H9 (cell line): ENCODE data around the gene EFNB2. TPM values are rescaled to one million over a fixed set of nuclear protein-coding genes. Genes with fewer than 3 reads are reported as not detected.

Source experiments
- DNase-seq: peaks from one replicate; pipeline ENCODE4 v3.0.0-alpha.2; 2017
- H2AFZ ChIP-seq: one replicate; pipeline ENCODE4 v1.6.1; 2013; ENCODE audit warnings: mild to moderate bottlenecking, low read length, control low read depth, moderate library complexity
- H2AK5ac ChIP-seq: 2 replicates; pipeline ENCODE4 v1.6.1; 2013; ENCODE audit warnings: low read length, control low read depth, mixed read lengths; ENCODE audit not compliant: insufficient read length
- H2BK120ac ChIP-seq: one replicate; pipeline ENCODE4 v1.6.1; 2013; ENCODE audit warnings: low read depth, mild to moderate bottlenecking, low read length, control low read depth, inconsistent platforms; ENCODE audit not compliant: poor library complexity, severe bottlenecking
- H2BK12ac ChIP-seq: 2 replicates; pipeline ENCODE4 v1.6.1; 2013; ENCODE audit warnings: low read length, control low read depth, mixed read lengths, low read depth; ENCODE audit not compliant: insufficient read length
- H2BK15ac ChIP-seq: 2 replicates; pipeline ENCODE4 v1.6.1; 2013; ENCODE audit warnings: low read depth, low read length, control low read depth
- H2BK20ac ChIP-seq: one replicate; pipeline ENCODE4 v1.6.1; 2013; ENCODE audit warnings: low read depth, mild to moderate bottlenecking, low read length, control low read depth, inconsistent platforms; ENCODE audit not compliant: poor library complexity, severe bottlenecking
- H2BK5ac ChIP-seq: 2 replicates; pipeline ENCODE4 v1.6.1; 2013; ENCODE audit warnings: low read length, control low read depth, mixed read lengths; ENCODE audit not compliant: insufficient read length
- H3K14ac ChIP-seq: 2 replicates; pipeline ENCODE4 v1.6.1; 2013; ENCODE audit warnings: low read length, control low read depth; ENCODE audit not compliant: insufficient read depth
- H3K18ac ChIP-seq: 2 replicates; pipeline ENCODE4 v1.6.1; 2013; ENCODE audit warnings: low read depth, mild to moderate bottlenecking, mixed read lengths, low read length, control low read depth; ENCODE audit not compliant: insufficient read length
- H3K23ac ChIP-seq: 2 replicates; pipeline ENCODE4 v1.6.1; 2013; ENCODE audit warnings: low read length, control low read depth, mixed read lengths, low read depth; ENCODE audit not compliant: insufficient read length
- H3K23me2 ChIP-seq: 2 replicates; pipeline ENCODE4 v1.6.1; 2013; ENCODE audit warnings: low read depth, mild to moderate bottlenecking, mixed read lengths, low read length, control low read depth; ENCODE audit not compliant: insufficient read length, poor library complexity, severe bottlenecking
- H3K27ac ChIP-seq: 2 replicates; pipeline ENCODE4 v1.5.1; 2013; ENCODE audit warnings: low read length, control low read depth, mixed read lengths, low read depth; ENCODE audit not compliant: insufficient read length
- H3K27me3 ChIP-seq: 2 replicates; pipeline ENCODE4 v1.6.1; 2013; ENCODE audit warnings: low read length, control low read depth, inconsistent platforms; ENCODE audit not compliant: insufficient read depth
- H3K4ac ChIP-seq: 2 replicates; pipeline ENCODE4 v1.6.1; 2013; ENCODE audit warnings: low read depth, mild to moderate bottlenecking, control low read depth, inconsistent platforms, low read length, moderate library complexity
- H3K4me1 ChIP-seq: 2 replicates; pipeline ENCODE4 v1.6.1; 2013; ENCODE audit warnings: low read length, control low read depth, inconsistent platforms; ENCODE audit not compliant: insufficient read depth
- H3K4me2 ChIP-seq: 2 replicates; pipeline ENCODE4 v1.6.1; 2013; ENCODE audit warnings: low read length, control low read depth, mixed read lengths; ENCODE audit not compliant: insufficient read length, insufficient read depth
- H3K56ac ChIP-seq: 2 replicates; pipeline ENCODE4 v1.6.1; 2013; ENCODE audit warnings: low read depth, mild to moderate bottlenecking, mixed read lengths, low read length, control low read depth; ENCODE audit not compliant: insufficient read length
- H3K79me1 ChIP-seq: 2 replicates; pipeline ENCODE4 v1.6.1; 2013; ENCODE audit warnings: low read depth, mild to moderate bottlenecking, moderate library complexity, low read length, control low read depth, inconsistent platforms; ENCODE audit not compliant: insufficient read depth, poor library complexity, severe bottlenecking
- H3K79me2 ChIP-seq: 2 replicates; pipeline ENCODE4 v1.6.1; 2013; ENCODE audit warnings: low read length, control low read depth, inconsistent platforms; ENCODE audit not compliant: insufficient read depth
- H3K9ac ChIP-seq: 2 replicates; pipeline ENCODE4 v1.6.1; 2013; ENCODE audit warnings: low read length, control low read depth, mixed read lengths; ENCODE audit not compliant: insufficient read length; ENCODE audit errors: extremely low read depth
- H3K9me3 ChIP-seq: one replicate; pipeline ENCODE4 v1.6.1; 2013; ENCODE audit warnings: low read depth, low read length, inconsistent platforms; ENCODE audit not compliant: control insufficient read depth
- H3T11ph ChIP-seq: one replicate; pipeline ENCODE4 v1.6.1; 2013; ENCODE audit warnings: mild to moderate bottlenecking, low read length, control low read depth, inconsistent platforms
- H4K20me1 ChIP-seq: one replicate; pipeline ENCODE4 v1.6.1; 2013; ENCODE audit not compliant: control insufficient read depth, insufficient read length, insufficient read depth
- H4K5ac ChIP-seq: 2 replicates; pipeline ENCODE4 v1.6.1; 2013; ENCODE audit warnings: low read depth, mild to moderate bottlenecking, mixed read lengths, low read length, control low read depth; ENCODE audit not compliant: insufficient read length
- H4K8ac ChIP-seq: replicated peaks from 2 replicates; pipeline ENCODE4 v1.6.1; 2013; ENCODE audit warnings: low read length, control low read depth, mixed read lengths, low read depth; ENCODE audit not compliant: insufficient read length
- H4K91ac ChIP-seq: 2 replicates; pipeline ENCODE4 v1.6.1; 2013; ENCODE audit warnings: low read depth, mild to moderate bottlenecking, moderate library complexity, mixed read lengths, low read length, control low read depth; ENCODE audit not compliant: insufficient read length
- H3K27ac Mint-ChIP-seq, 3 experiments: 2 replicates in 2 of 3; 3 replicates in 1 of 3; pipeline ENCODE4 v1.8.0; 2020 to 2021; ENCODE audit warnings: mixed read lengths in 3 of 3, mild to moderate bottlenecking in 1 of 3, moderate library complexity in 1 of 3
- H3K27me3 Mint-ChIP-seq: 2 replicates; pipeline ENCODE4 v1.8.0; 2021; ENCODE audit warnings: low read depth, mild to moderate bottlenecking, moderate library complexity, mixed read lengths
- H3K36me3 Mint-ChIP-seq, 3 experiments: 2 replicates in 2 of 3; 3 replicates in 1 of 3; pipeline ENCODE4 v1.8.0; 2020 to 2021; ENCODE audit warnings: low read depth in 3 of 3, mixed read lengths in 3 of 3; ENCODE audit not compliant: insufficient read depth in 1 of 3
- H3K4me1 Mint-ChIP-seq, 2 experiments: 2 replicates each; pipeline ENCODE4 v1.8.0; 2020; ENCODE audit warnings: mixed read lengths in 2 of 2
- H3K4me3 Mint-ChIP-seq, 2 experiments: 2 replicates in 1 of 2; 3 replicates in 1 of 2; pipeline ENCODE4 v1.8.0; 2020 to 2021; ENCODE audit warnings: mild to moderate bottlenecking in 2 of 2, mixed read lengths in 2 of 2, moderate library complexity in 1 of 2
- H3K9me3 Mint-ChIP-seq, 2 experiments: 2 replicates in 1 of 2; 3 replicates in 1 of 2; pipeline ENCODE4 v1.8.0; 2020; ENCODE audit warnings: mild to moderate bottlenecking in 2 of 2, mixed read lengths in 2 of 2, moderate library complexity in 1 of 2
- WGBS: extraction: QIAGEN DNeasy Blood & Tissue Kit; methylation state at CpG from one replicate; pipeline ENCODE4 v1.1.7; 2013; ENCODE audit warnings: missing lambda C conversion rate, low lambda C conversion rate, mixed read lengths; ENCODE audit not compliant: insufficient read length; ENCODE audit errors: extremely low coverage; 5-methylcytosine and 5-hydroxymethylcytosine counted together
- total RNA-seq: library from RNA; stranded (reverse); gene quantifications from 2 replicates; pipeline ENCODE4 v1.2.1, GENCODE V29; 2021
- TF ChIP-seq, protein P1 (sequence below): fragments of 200-600 bp; sonication (generic); conservative IDR thresholded peaks from 3 replicates; pipeline ENCODE4 v1.8.0; 2021; ENCODE audit warnings: antibody characterized with exemption, mild to moderate bottlenecking

Gene EFNB2
- total RNA-seq, 1 experiment from 2014 or later: 12.7 TPM

DNA sequence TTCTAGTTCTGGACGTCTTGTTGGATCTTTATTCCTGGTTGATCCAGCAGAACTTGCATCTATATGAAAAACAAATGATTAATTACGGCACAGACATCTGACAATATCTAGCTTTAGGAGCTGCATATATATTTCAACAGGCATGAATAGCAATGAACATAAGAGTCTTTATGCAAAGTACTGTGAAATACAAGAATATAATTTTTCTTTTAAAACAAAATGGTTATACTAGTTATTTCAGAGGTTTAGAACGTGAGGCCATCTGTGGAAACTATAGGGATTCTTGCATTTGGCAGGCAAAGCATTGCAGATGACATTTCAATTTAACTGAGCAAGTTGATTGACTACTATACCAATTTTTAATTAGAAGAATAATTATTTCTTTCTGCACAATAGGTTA is 40.5 kb downstream of the EFNB2 start:
- no peak overlapping the region for H2AFZ ChIP-seq
- no peak overlapping the region for H3K56ac ChIP-seq
- Mint-ChIP-seq H3K27ac (no peak overlapping the region), H3K4me3 (no peak overlapping the region), H3K4me1 (peaks cover 36 to 44% of the 10 kb centered on the region in 2 experiments), H3K27me3 (no peaks in the 10 kb centered on the region), H3K9me3 (no peaks in the 10 kb centered on the region), H3K36me3 (peaks cover 27 to 33% (median 29%) of the 10 kb centered on the region in 3 experiments; a peak in 6 of 7 replicates)
- H3K14ac ChIP-seq: no peak overlapping the region
- no peak overlapping the region for H2BK120ac ChIP-seq
- no peak overlapping the region for H3K4ac ChIP-seq
- TF ChIP-seq, protein P1, sequence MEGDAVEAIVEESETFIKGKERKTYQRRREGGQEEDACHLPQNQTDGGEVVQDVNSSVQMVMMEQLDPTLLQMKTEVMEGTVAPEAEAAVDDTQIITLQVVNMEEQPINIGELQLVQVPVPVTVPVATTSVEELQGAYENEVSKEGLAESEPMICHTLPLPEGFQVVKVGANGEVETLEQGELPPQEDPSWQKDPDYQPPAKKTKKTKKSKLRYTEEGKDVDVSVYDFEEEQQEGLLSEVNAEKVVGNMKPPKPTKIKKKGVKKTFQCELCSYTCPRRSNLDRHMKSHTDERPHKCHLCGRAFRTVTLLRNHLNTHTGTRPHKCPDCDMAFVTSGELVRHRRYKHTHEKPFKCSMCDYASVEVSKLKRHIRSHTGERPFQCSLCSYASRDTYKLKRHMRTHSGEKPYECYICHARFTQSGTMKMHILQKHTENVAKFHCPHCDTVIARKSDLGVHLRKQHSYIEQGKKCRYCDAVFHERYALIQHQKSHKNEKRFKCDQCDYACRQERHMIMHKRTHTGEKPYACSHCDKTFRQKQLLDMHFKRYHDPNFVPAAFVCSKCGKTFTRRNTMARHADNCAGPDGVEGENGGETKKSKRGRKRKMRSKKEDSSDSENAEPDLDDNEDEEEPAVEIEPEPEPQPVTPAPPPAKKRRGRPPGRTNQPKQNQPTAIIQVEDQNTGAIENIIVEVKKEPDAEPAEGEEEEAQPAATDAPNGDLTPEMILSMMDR: no peak
- H4K5ac ChIP-seq: no peak overlapping the region
- peaks cover 3% of the 10 kb centered on the region; the same call in 1 of the 2 replicates for H3K4me1 ChIP-seq
- H4K91ac ChIP-seq: no peak overlapping the region
- H3K4me2 ChIP-seq: no peak overlapping the region
- no peaks in the 10 kb centered on the region for H3K27me3 ChIP-seq
- WGBS: no CpG with 5 or more reads among the region's 3 CpGs
- no peak overlapping the region for H4K8ac ChIP-seq
- no peak overlapping the region for H3K27ac ChIP-seq
- no peak overlapping the region for H3K23ac ChIP-seq
- H4K20me1 ChIP-seq: no peaks in the 10 kb centered on the region
- no peak overlapping the region for H2BK15ac ChIP-seq
- no peak overlapping the region for H3T11ph ChIP-seq
- no peaks in the 10 kb centered on the region for H3K79me1 ChIP-seq
- H2BK12ac ChIP-seq: no peak overlapping the region
- peaks cover 3% of the 10 kb centered on the region; the same call in 1 of the 2 replicates for H3K79me2 ChIP-seq
- no peak for DNase-seq
- no peak overlapping the region for H3K9ac ChIP-seq
- no peaks in the 10 kb centered on the region for H3K9me3 ChIP-seq
- no peaks in the 10 kb centered on the region for H3K23me2 ChIP-seq
- no peak overlapping the region for H2AK5ac ChIP-seq
- no peak overlapping the region for H2BK20ac ChIP-seq
- no peak overlapping the region for H3K18ac ChIP-seq
- H2BK5ac ChIP-seq: no peak overlapping the region
